ENCODE measurements around the gene AHCY. TPM values are rescaled to one million over a fixed set of nuclear protein-coding genes. Genes with fewer than 3 reads are reported as not detected.

The AHCY gene
- total and polyA plus RNA-seq, 4 experiments from 2014 or later: 21.2 to 30.6 (median 23.6) TPM

DNA sequence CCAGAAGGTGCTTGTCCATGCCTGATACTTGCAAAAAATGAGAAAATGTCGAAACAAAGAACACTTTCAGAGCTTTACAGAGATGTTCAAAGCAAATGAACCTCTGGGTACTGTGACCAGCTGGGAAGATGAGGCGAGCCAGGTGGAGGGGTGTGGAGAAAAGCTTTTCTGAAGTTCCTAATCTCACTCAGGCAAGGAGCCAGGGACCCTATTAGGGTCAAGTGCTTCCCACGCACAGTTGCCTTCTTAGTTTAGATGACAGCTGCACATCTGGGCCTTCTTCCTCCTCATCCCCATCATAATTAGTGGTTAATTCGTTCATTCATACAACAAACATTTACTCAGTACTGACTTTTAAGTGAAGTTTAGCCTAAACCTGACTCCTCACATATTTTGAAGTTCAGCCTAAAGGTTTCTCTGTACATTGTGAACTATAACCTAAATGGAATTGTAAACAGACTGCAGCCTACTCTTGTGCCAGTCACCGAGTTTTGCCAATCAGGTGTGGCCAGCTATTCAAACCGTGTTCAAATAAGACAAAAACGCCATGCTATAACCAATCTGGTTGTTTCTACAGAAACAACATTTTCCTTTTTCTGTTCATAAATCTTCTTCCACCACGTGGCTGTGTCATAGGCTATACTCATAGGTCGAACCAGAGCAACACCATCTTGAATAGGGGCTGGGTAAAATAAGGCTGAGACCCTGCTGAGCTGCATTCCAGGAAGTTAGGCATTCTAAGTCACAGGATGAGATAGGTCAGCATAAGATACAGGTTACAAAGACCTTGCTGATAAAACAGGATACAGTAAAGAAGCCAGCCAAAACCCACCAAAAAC lies 19.3 kb upstream of the AHCY start:
- Mint-ChIP-seq H3K4me3 (no peak overlapping the region), H3K27ac (no peak overlapping the region), H3K9me3 (no peaks in the 10 kb centered on the region), H3K27me3 (peaks cover 5 to 10% of the 10 kb centered on the region in 2 donors), H3K4me1 (peaks cover 0 to 2% (median 0%) of the 10 kb centered on the region in 4 donors), H3K36me3 (no peaks in the 10 kb centered on the region)
- no peak for DNase-seq
- Histone ChIP-seq H3K4me1 (ENCODE audit: insufficient read depth, low read length) (no peaks in the 10 kb centered on the region), H3K9me3 (ENCODE audit: control insufficient read depth in 1 of 2, low read length in 2 of 2) (no peaks in the 10 kb centered on the region), H3K4me3 (ENCODE audit: low read length in 2 of 2) (no peak overlapping the region), H3K27me3 (ENCODE audit: insufficient read depth, low read length) (no peaks in the 10 kb centered on the region), H3K27ac (ENCODE audit: low read depth, low read length) (no peak overlapping the region), H3K36me3 (ENCODE audit: insufficient read depth, low read length) (no peaks in the 10 kb centered on the region)
- intact Hi-C loops (cut with micrococcal nuclease): no loop called here
- ChIA-PET CTCF (ENCODE audit: partially characterized antibody) (interaction anchor here (3.6 kb wide), 1 partner anchor 10 kb away, joined by 20 read pairs; no protein-coding TSS in a partner anchor), POLR2A (ENCODE audit: partially characterized antibody) (no interaction called here)

DNA sequence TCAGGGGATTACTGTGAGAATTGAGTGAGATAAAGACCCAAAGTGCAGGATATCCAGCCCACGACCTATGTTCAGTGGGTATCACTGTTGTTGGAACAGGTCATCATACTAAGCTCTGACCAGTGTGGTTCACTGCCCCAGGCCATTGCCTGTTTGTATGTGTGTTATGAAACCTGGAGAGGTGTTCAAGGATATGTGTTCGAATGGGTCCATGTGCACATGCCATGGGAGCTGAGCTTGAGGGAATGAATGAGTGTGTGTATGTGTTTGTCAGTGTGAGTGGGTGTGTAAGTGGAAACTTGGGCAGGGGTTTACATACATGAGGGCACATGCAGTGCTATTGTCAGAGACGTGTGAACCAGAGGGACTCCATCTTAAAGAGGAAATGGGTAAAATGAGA lies 17.7 kb upstream of the AHCY start:
- no peaks in the 10 kb centered on the region for H3K9me3 ChIP-seq (ENCODE audit: control insufficient read depth in 1 of 2, low read length in 2 of 2)
- Mint-ChIP-seq H3K36me3 (no peaks in the 10 kb centered on the region), H3K27me3 (peaks cover 5 to 10% of the 10 kb centered on the region in 2 donors), H3K4me3 (no peak overlapping the region), H3K9me3 (no peaks in the 10 kb centered on the region), H3K4me1 (peaks cover 0 to 2% (median 0%) of the 10 kb centered on the region in 4 donors), H3K27ac (no peak overlapping the region)
- H3K27me3 ChIP-seq (ENCODE audit: insufficient read depth, low read length): no peaks in the 10 kb centered on the region
- no peak overlapping the region for H3K4me3 ChIP-seq (ENCODE audit: low read length in 2 of 2)
- CTCF ChIA-PET (ENCODE audit: partially characterized antibody): interaction anchor here (1.4 kb wide), 1 partner anchor 9 kb away, joined by 6 read pairs; no protein-coding TSS in a partner anchor
- no peaks in the 10 kb centered on the region for H3K36me3 ChIP-seq (ENCODE audit: insufficient read depth, low read length)
- intact Hi-C loops (cut with micrococcal nuclease): no loop called here
- POLR2A ChIA-PET (ENCODE audit: partially characterized antibody): no interaction called here
- DNase-seq: no peak
- no peak overlapping the region for H3K27ac ChIP-seq (ENCODE audit: low read depth, low read length)
- H3K4me1 ChIP-seq (ENCODE audit: insufficient read depth, low read length): no peaks in the 10 kb centered on the region

DNA sequence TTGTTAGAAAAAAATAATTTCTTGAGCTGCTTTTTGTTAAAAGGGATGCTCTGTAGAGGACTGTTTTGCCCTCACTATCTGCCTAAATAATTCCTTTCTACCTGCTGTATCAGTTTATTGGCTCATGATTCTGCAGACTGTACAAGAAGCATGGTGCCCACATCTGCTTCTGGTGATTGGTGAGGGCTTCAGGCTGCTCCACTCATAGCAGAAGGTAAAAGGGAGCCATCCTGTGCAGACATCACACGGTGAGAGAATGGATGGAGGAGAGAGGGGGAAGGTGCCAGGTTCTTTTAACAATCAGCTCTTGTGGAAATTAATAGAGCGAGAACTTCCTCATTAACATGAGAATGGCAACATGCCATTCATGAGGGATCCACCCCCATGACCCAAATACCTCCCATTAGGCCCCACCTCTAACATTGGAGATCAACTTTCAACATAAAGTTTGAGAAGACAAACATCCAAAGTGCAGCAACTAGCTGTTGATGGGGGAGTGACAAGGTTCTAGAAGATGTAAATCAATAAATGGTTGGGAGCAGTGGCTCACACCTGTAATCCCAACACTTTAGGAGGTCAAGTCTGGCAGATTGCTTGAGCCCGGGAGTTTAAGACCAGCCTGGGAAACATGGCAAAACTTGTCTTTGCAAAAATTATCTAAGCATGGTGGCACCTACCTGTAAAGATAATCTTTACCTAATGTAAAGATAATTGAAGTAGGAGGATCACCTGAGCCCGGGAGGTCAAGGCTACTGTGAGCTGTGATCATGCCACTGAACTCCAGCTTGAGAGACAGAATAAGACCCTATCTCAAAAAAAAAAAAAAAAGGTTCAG lies 15.7 kb upstream of the AHCY start:
- H3K4me3 ChIP-seq (ENCODE audit: low read length in 2 of 2): no peak overlapping the region
- no peaks in the 10 kb centered on the region for H3K27me3 ChIP-seq (ENCODE audit: insufficient read depth, low read length)
- no peak for DNase-seq
- no peaks in the 10 kb centered on the region for H3K4me1 ChIP-seq (ENCODE audit: insufficient read depth, low read length)
- intact Hi-C loops (cut with micrococcal nuclease): no loop called here
- Mint-ChIP-seq H3K27ac (no peak overlapping the region), H3K9me3 (no peaks in the 10 kb centered on the region), H3K4me1 (no peaks in the 10 kb centered on the region), H3K27me3 (peaks cover 3 to 11% of the 10 kb centered on the region in 2 donors), H3K4me3 (no peak overlapping the region), H3K36me3 (no peaks in the 10 kb centered on the region)
- H3K36me3 ChIP-seq (ENCODE audit: insufficient read depth, low read length): no peaks in the 10 kb centered on the region
- CTCF ChIA-PET (ENCODE audit: partially characterized antibody): interaction anchor here (0.6 kb wide), 1 partner anchor 451 kb away, joined by 3 read pairs; no protein-coding TSS in a partner anchor
- POLR2A ChIA-PET (ENCODE audit: partially characterized antibody): interaction anchor here (0.6 kb wide), 1 partner anchor 1345 kb away, joined by 3 read pairs; no protein-coding TSS in a partner anchor
- no peak overlapping the region for H3K27ac ChIP-seq (ENCODE audit: low read depth, low read length)
- H3K9me3 ChIP-seq (ENCODE audit: control insufficient read depth in 1 of 2, low read length in 2 of 2): no peaks in the 10 kb centered on the region

DNA sequence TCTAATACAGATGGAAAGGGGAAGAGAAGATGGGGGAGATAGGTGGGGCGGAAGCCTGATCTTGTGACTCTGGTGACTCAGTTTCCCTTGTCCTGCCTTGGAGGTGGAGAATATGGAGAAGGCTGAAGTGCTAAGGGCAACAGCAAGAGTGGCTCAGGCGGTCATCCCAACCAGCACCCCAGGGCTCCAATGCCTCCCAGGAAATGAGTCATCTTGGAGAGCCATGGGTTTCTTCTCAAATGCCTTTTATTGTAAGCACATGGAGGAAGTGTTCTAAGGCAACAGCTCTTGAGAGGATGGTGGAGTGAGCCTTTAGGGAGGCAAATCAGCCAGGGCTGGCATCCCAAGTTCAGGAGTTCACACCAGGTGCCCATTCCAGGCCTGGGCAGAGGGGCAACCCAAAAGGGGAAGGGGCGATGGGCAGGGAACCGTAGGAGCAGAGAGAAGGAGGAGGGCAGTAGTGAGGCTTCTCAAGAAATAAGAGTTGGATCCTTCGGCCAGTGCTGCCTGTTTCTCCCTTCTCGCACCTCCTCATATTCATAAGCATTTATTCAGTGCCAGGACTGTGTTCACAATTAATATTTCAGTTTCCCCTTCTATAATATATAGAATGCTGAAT lies 13.2 kb upstream of the AHCY start:
- H3K36me3 Mint-ChIP-seq: no peaks in the 10 kb centered on the region
- no peaks in the 10 kb centered on the region for H3K9me3 ChIP-seq (ENCODE audit: control insufficient read depth in 1 of 2, low read length in 2 of 2)
- ChIA-PET CTCF (ENCODE audit: partially characterized antibody) (interaction anchor here (1.7 kb wide), 1 partner anchor 451 kb away, joined by 3 read pairs; no protein-coding TSS in a partner anchor), POLR2A (ENCODE audit: partially characterized antibody) (no interaction called here)
- peaks cover 5 to 14% (median 9%) of the 10 kb centered on the region in 4 donors for H3K4me1 Mint-ChIP-seq
- no peak overlapping the region for H3K4me3 ChIP-seq (ENCODE audit: low read length in 2 of 2)
- intact Hi-C loops (cut with micrococcal nuclease): no loop called here
- H3K4me3 Mint-ChIP-seq: no peak overlapping the region
- no peak overlapping the region for H3K27ac ChIP-seq (ENCODE audit: low read depth, low read length)
- H3K27ac Mint-ChIP-seq: no peak overlapping the region
- H3K9me3 Mint-ChIP-seq: no peaks in the 10 kb centered on the region
- peaks cover 9% of the 10 kb centered on the region for H3K4me1 ChIP-seq (ENCODE audit: insufficient read depth, low read length)
- H3K27me3 ChIP-seq (ENCODE audit: insufficient read depth, low read length): peaks cover 8% of the 10 kb centered on the region
- no peaks in the 10 kb centered on the region for H3K36me3 ChIP-seq (ENCODE audit: insufficient read depth, low read length)
- no peak for DNase-seq
- H3K27me3 Mint-ChIP-seq: peaks cover 8 to 24% of the 10 kb centered on the region in 2 donors

DNA sequence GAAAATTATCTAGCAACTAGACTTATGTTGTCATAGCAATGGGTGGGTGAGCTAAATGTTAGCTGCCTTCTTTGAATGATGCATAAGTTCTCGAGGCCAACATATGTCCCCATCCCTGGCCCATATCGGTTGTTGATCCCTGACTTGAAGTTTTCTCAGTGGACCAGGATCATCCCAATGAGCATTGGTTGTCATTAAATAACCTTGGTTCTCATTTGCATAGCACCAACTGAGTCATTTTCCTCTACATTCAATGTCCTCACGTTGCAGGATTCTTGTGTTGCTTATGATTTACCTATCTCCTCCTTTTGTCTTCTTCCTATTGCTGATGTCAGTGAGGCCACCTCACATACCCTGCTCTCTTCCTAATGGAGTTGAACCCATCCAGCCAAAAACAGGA lies 12.1 kb upstream of the AHCY start:
- no peak overlapping the region for H3K27ac Mint-ChIP-seq
- H3K4me1 Mint-ChIP-seq: peaks cover 5 to 14% (median 10%) of the 10 kb centered on the region in 4 donors
- H3K4me3 Mint-ChIP-seq: no peak overlapping the region
- Histone ChIP-seq H3K9me3 (ENCODE audit: control insufficient read depth in 1 of 2, low read length in 2 of 2) (no peaks in the 10 kb centered on the region), H3K27me3 (ENCODE audit: insufficient read depth, low read length) (peaks cover 12% of the 10 kb centered on the region), H3K27ac (ENCODE audit: low read depth, low read length) (no peak overlapping the region), H3K4me1 (ENCODE audit: insufficient read depth, low read length) (peaks cover 9% of the 10 kb centered on the region), H3K36me3 (ENCODE audit: insufficient read depth, low read length) (no peaks in the 10 kb centered on the region), H3K4me3 (ENCODE audit: low read length in 2 of 2) (no peak overlapping the region)
- H3K9me3 Mint-ChIP-seq: no peaks in the 10 kb centered on the region
- H3K27me3 Mint-ChIP-seq: peaks cover 16 to 26% of the 10 kb centered on the region in 2 donors
- CTCF ChIA-PET (ENCODE audit: partially characterized antibody): interaction anchor here (0.8 to 5.6 kb wide), 4 partner anchors 201 to 452 kb away, joined by 3 to 194 read pairs (median 26); partner anchors contain the start of gene DYNLRB1
- no peak for DNase-seq
- H3K36me3 Mint-ChIP-seq: no peaks in the 10 kb centered on the region
- intact Hi-C loops (cut with micrococcal nuclease): no loop called here
- POLR2A ChIA-PET (ENCODE audit: partially characterized antibody): no interaction called here

DNA sequence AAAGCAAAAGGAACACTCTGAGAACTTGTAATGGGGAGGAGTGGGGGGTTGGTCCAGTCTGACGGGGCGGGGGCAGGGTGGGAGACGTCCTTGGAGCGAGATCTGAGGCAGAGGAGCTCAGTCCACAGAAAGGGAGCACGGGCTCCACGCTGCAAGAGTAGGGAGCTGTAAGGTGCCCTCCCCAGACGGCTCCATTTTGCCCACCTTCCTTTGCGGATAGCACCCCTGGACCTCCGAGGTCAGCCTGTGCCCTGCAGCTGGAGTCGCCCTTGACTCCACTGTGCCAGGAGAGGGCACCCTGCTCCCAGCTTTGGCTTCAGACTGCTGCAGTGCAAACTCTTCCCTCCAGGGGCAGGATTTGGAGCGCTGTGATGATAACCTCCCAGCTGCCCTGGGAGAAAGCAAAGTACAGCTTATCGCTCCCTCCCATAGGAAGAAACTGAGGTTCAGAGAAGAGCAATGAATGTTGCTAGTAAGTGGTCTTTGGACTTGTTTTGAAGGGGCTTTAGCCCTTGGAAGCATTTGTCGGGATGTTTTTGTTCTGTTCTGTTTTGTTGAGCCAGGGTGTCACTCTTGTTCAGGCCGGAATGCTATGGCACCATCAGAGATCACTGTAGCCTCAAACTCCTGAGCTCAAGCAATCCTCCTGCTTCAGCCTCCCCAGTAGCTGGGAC lies 9.5 kb upstream of the AHCY start:
- Mint-ChIP-seq H3K4me3 (peak overlapping the region in 3 of 8 donors; percentile 41 to 58 (median 55)), H3K36me3 (no peaks in the 10 kb centered on the region), H3K27ac (peak overlapping the region in 2 of 7 donors; percentile 64 to 70), H3K4me1 (peaks cover 5 to 14% (median 10%) of the 10 kb centered on the region in 4 donors), H3K27me3 (peaks cover 16 to 23% of the 10 kb centered on the region in 2 donors), H3K9me3 (no peaks in the 10 kb centered on the region)
- H3K36me3 ChIP-seq (ENCODE audit: insufficient read depth, low read length): no peaks in the 10 kb centered on the region
- ChIA-PET CTCF (ENCODE audit: partially characterized antibody) (interaction anchor here (0.6 to 5.6 kb wide), 73 partner anchors 8 to 897 kb away, joined by 3 to 194 read pairs (median 5); partner anchors contain the start of genes AHCY, DYNLRB1 and ITCH), POLR2A (ENCODE audit: partially characterized antibody) (interaction anchor here (0.6 to 2.1 kb wide), 5 partner anchors 10 to 457 kb away, joined by 3 to 12 read pairs (median 5); partner anchors contain the start of gene AHCY)
- H3K27ac ChIP-seq (ENCODE audit: low read depth, low read length): no peak overlapping the region
- H3K27me3 ChIP-seq (ENCODE audit: insufficient read depth, low read length): peaks cover 12% of the 10 kb centered on the region
- H3K4me3 ChIP-seq (ENCODE audit: low read length in 2 of 2): no peak overlapping the region
- peaks cover 9% of the 10 kb centered on the region for H3K4me1 ChIP-seq (ENCODE audit: insufficient read depth, low read length)
- H3K9me3 ChIP-seq (ENCODE audit: control insufficient read depth in 1 of 2, low read length in 2 of 2): no peaks in the 10 kb centered on the region
- intact Hi-C loops (cut with micrococcal nuclease): loop anchor here (1.0 to 5.0 kb wide), 6 partner anchors 50 to 457 kb away; partner anchors contain the start of genes ITCH and PIGU
- DNase-seq: peak; percentile 84 to 86 (median 84)

Data from CD4-positive, alpha-beta memory T cell (primary cell).